K562 (cell line): ENCODE results near the gene RIOX2. TPM values are rescaled to one million over a fixed set of nuclear protein-coding genes. Genes with fewer than 3 reads are reported as not detected.

ENCODE experiments used
- ATAC-seq: fragments of 200-7000 bp; cut with Tn5 transposase; 3 replicates; pipeline ENCODE4 v1.9.1; 2020; ENCODE audit warnings: moderate library complexity
- BruUV-seq: library from RNA; stranded (reverse); fragments of 400-500 nt; replicated peaks from 2 replicates; lab custom pipeline; 2021; lab: Mats Ljungman, UMichigan
- CTCF ChIA-PET: fragments of 300-600 bp; formaldehyde crosslinking; extraction: SDS; loops from one replicate; lab custom pipeline; 2021; ENCODE audit warnings: low intra/inter-chr PET ratio; lab: Yijun Ruan, JAX
- POLR2A ChIA-PET: fragments of 300-600, 350-650 bp; sonication (Branson Sonifier 250); formaldehyde crosslinking; extraction: SDS; loops from one replicate; lab custom pipeline; 2021; ENCODE audit warnings: antibody characterized with exemption, inconsistent platforms; lab: Yijun Ruan, JAX
- DNase-seq, 4 experiments: peaks; one replicate each; pipeline versions ENCODE4 v3.0.0 to v3.0.0-alpha.2; 2011 to 2018; ENCODE audit warnings: low spot score in 3 of 4, mixed read lengths in 3 of 4; ENCODE audit errors: extremely low read depth in 1 of 4
- FAIRE-seq: peaks from 2 replicates; lab custom pipeline; 2011; peaks lifted over from hg19 to GRCh38; lab: Jason Lieb, UNC
- H2AFZ ChIP-seq: 2 replicates; pipeline ENCODE4 v1.6.0; 2011; ENCODE audit warnings: low read depth, low read length, control low read depth, inconsistent platforms
- H3K27ac ChIP-seq: fragments of 200-600 bp; 3 replicates; pipeline ENCODE4 v1.8.0; 2011; ENCODE audit warnings: low read depth, mild to moderate bottlenecking, control low read depth, inconsistent platforms, low read length, moderate library complexity, mixed read lengths; ENCODE audit errors: extremely low read depth
- H3K27me3 ChIP-seq, 2 experiments: fragments of 300-600 bp in 1 of 2; 2 replicates in 1 of 2; 3 replicates in 1 of 2; pipeline versions ENCODE4 v1.6.0 to v1.8.0; 2011; ENCODE audit warnings: inconsistent platforms in 2 of 2, low read length in 2 of 2, mild to moderate bottlenecking in 1 of 2, mixed read lengths in 1 of 2, moderate library complexity in 1 of 2; ENCODE audit not compliant: control insufficient read depth in 2 of 2, insufficient read depth in 2 of 2
- H3K36me3 ChIP-seq: fragments of 300-600 bp; 3 replicates; pipeline ENCODE4 v1.8.0; 2011; ENCODE audit warnings: mild to moderate bottlenecking, low read length, inconsistent platforms; ENCODE audit not compliant: control insufficient read depth, insufficient read depth
- H3K4me1 ChIP-seq, 2 experiments: fragments of 200-600 bp in 1 of 2; replicated peaks in 1 of 2; 2 replicates in 1 of 2; 3 replicates in 1 of 2; pipeline versions ENCODE4 v1.5.1 to v1.8.0; 2011; ENCODE audit warnings: inconsistent platforms in 2 of 2, low read length in 2 of 2, mild to moderate bottlenecking in 1 of 2, mixed read lengths in 1 of 2, moderate library complexity in 1 of 2; ENCODE audit not compliant: control insufficient read depth in 2 of 2, insufficient read depth in 2 of 2
- H3K4me2 ChIP-seq: 2 replicates; pipeline ENCODE4 v1.6.1; 2011; ENCODE audit warnings: low read length, control low read depth, inconsistent platforms, mixed read lengths; ENCODE audit not compliant: insufficient read depth
- H3K4me3 ChIP-seq: fragments of 200-600 bp; sonication (generic), shearing (Covaris generic); 2 replicates; pipeline ENCODE4 v1.5.1; 2016; ENCODE audit warnings: control low read depth, inconsistent platforms
- H3K79me2 ChIP-seq: fragments of 200-600 bp; 3 replicates; pipeline ENCODE4 v1.8.0; 2011; ENCODE audit warnings: low read length, inconsistent platforms; ENCODE audit not compliant: control insufficient read depth, insufficient read depth
- H3K9ac ChIP-seq, 2 experiments: 2 replicates each; pipeline versions ENCODE4 v1.6.0 to v1.6.1; 2011; ENCODE audit warnings: low read depth in 2 of 2, low read length in 2 of 2, control low read depth in 1 of 2, inconsistent platforms in 1 of 2, mild to moderate bottlenecking in 1 of 2, mixed read lengths in 1 of 2; ENCODE audit not compliant: insufficient read depth in 1 of 2
- H3K9me1 ChIP-seq: one replicate; pipeline ENCODE4 v1.6.0; 2011; ENCODE audit warnings: inconsistent platforms, mild to moderate bottlenecking, low read length, moderate library complexity; ENCODE audit not compliant: control insufficient read depth, insufficient read depth
- H3K9me3 ChIP-seq: replicated peaks from 2 replicates; pipeline ENCODE4 v1.5.1; 2011; ENCODE audit warnings: low read depth, low read length, inconsistent platforms; ENCODE audit not compliant: control insufficient read depth, insufficient read depth
- H4K20me1 ChIP-seq: replicated peaks from 2 replicates; pipeline ENCODE4 v1.6.1; 2011; ENCODE audit warnings: low read length, inconsistent platforms, mixed read lengths; ENCODE audit not compliant: control insufficient read depth, insufficient read depth
- CTBP1 ChIP-seq: fragments of 450-650 bp; IDR thresholded peaks from 2 replicates; pipeline ENCODE4 v1.6.1; 2016; ENCODE audit warnings: borderline replicate concordance
- POLR2G ChIP-seq: fragments of 200-400 bp; formaldehyde crosslinking; IDR thresholded peaks from 2 replicates; pipeline ENCODE4 v1.6.1; 2017; ENCODE audit warnings: low read depth, mild to moderate bottlenecking, antibody characterized with exemption, low read length, moderate library complexity
- RBM14 ChIP-seq: fragments of 200-400 bp; formaldehyde crosslinking; IDR thresholded peaks from 2 replicates; pipeline ENCODE4 v1.6.1; 2018; ENCODE audit warnings: low read depth, mild to moderate bottlenecking, low read length, moderate library complexity, borderline replicate concordance; ENCODE audit not compliant: insufficient read depth
- RBM17 ChIP-seq: fragments of 200-400 bp; formaldehyde crosslinking; IDR thresholded peaks from 2 replicates; pipeline ENCODE4 v1.6.1; 2017; ENCODE audit warnings: low read depth, mild to moderate bottlenecking, low read length, borderline replicate concordance
- TCF3 ChIP-seq: sonication (generic); formaldehyde crosslinking; IDR thresholded peaks from 2 replicates; pipeline ENCODE4 v1.4.0; 2020; ENCODE audit warnings: mild to moderate bottlenecking, missing genetic modification reagents
- WGBS: fragments of 100-300 bp; shearing (Covaris generic); methylation state at CpG from one replicate; pipeline ENCODE4 v1.1.6; 2016; ENCODE audit warnings: low coverage, mixed read lengths; ENCODE audit not compliant: insufficient coverage; ENCODE audit errors: missing lambda C conversion rate; 5-methylcytosine and 5-hydroxymethylcytosine counted together
- in situ Hi-C: fragments of 300-500 bp; cut with MboI; formaldehyde crosslinking; loops from 4 replicates; pipeline ENCODE4 v1.15.0; 2018; ENCODE audit warnings: inconsistent platforms, mixed read lengths
- intact Hi-C: fragments of 100-400 bp; cut with micrococcal nuclease; formaldehyde crosslinking; loops from 2 replicates; pipeline ENCODE4 v1.14.2; 2022
- polyA plus RNA-seq, 8 experiments: library from polyadenylated mRNA; depleted of rRNA in 4 of 8; stranded (reverse) in 5 of 8; unstranded in 3 of 8; fragments of >200 nt; fragmentation: Nextera tagmentation in 2 of 8; fragmentation: Illumina TruSeq in 1 of 8; extraction: Ambion mirVana in 2 of 8; extraction: Trizol in 1 of 8; gene quantifications; 2 replicates each; pipeline versions ENCODE4 v1.2.1 to v1.2.3, GENCODE V29; 2011 to 2014; ENCODE audit warnings: inconsistent platforms in 1 of 8, missing spikeins in 1 of 8
- total RNA-seq, 7 experiments: library from RNA; depleted of rRNA in 6 of 7; stranded (reverse); fragments of >200 nt in 6 of 7; fragmentation: Illumina TruSeq in 2 of 7; extraction: Trizol in 2 of 7; gene quantifications; 2 replicates each; pipeline versions ENCODE4 v1.2.1 to v1.2.3, GENCODE V29; 2011 to 2021; ENCODE audit warnings: low replicate concordance in 1 of 7
- TF ChIP-seq, protein P1 (sequence below), 2 experiments: IDR thresholded peaks in 1 of 2; conservative IDR thresholded peaks in 1 of 2; 2 replicates each; pipeline ENCODE4 v1.6.1; 2016; ENCODE audit warnings: low read depth in 2 of 2, mild to moderate bottlenecking in 1 of 2, missing compliant biosample characterization in 1 of 2, missing genetic modification characterization in 1 of 2, moderate library complexity in 1 of 2
- TF ChIP-seq, protein P2 (sequence below): sonication (generic); formaldehyde crosslinking; IDR thresholded peaks from 2 replicates; pipeline ENCODE4 v1.8.0; 2022; ENCODE audit warnings: missing genetic modification reagents, mild to moderate bottlenecking, borderline replicate concordance
- TF ChIP-seq, protein P3 (sequence below): fragments of 450-650 bp; conservative IDR thresholded peaks from 2 replicates; pipeline ENCODE4 v1.6.1; 2016; ENCODE audit warnings: missing genetic modification characterization, low read depth, mild to moderate bottlenecking, missing compliant biosample characterization, moderate library complexity
- TF ChIP-seq, protein P4 (sequence below), 2 experiments: fragments of 450-650 bp in 1 of 2; sonication (generic) in 1 of 2; formaldehyde crosslinking in 1 of 2; IDR thresholded peaks in 1 of 2; conservative IDR thresholded peaks in 1 of 2; 2 replicates each; pipeline versions ENCODE4 v1.6.1 to v1.8.1; 2016 to 2023; ENCODE audit warnings: mild to moderate bottlenecking in 2 of 2, moderate library complexity in 2 of 2, inconsistent platforms in 1 of 2, missing genetic modification reagents in 1 of 2
- TF ChIP-seq, protein P5 (sequence below): fragments of 450-650 bp; IDR thresholded peaks from 2 replicates; pipeline ENCODE4 v1.6.1; 2016; ENCODE audit warnings: antibody characterized with exemption

The RIOX2 gene
- total and polyA plus RNA-seq, 9 of the 15 experiments (the other 6 are each of a cell fraction or from before 2014, with no cell fraction given): 22.2 to 56.0 (median 32.6) TPM

DNA sequence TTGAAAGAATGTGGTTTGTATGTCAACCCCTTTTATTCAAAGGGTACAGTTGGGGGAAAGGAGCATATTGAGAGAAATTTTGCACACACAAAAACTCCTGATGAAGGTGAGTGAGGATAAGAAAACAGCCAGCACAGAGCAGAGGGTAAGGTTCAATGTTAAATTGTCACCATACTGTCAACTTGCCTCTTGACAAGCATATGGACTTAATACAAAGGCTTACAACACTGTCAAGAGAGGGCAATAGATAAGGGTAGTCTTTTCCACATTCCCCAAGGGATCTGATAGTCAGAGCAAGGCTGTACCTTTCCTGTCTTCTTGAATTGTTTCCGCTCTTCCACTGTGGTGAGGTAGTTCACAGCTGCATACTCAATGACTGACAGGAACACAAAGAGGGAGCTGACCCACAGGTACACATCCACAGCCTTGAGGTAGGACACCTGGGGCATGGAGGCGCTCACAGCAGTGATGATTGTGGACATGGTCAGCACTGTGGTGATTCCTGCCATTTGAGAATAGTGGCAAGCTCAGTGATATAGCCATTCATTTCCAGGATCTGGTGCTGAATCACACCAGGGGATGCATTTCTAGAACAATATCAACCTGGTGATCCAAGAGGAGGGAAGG is 20.4 kb upstream of the RIOX2 start:
- BruUV-seq: no TSS peak
- DNase-seq (no peak), ATAC-seq (no peak), FAIRE-seq (no peak)
- H3K27me3 ChIP-seq: no peaks in the 10 kb centered on the region
- ChIA-PET CTCF (no interaction called here), POLR2A (no interaction called here)
- H3K4me3 ChIP-seq: no peak overlapping the region
- H3K9me1 ChIP-seq: no peaks in the 10 kb centered on the region
- no peaks in the 10 kb centered on the region for H4K20me1 ChIP-seq
- TF ChIP-seq, protein P1, sequence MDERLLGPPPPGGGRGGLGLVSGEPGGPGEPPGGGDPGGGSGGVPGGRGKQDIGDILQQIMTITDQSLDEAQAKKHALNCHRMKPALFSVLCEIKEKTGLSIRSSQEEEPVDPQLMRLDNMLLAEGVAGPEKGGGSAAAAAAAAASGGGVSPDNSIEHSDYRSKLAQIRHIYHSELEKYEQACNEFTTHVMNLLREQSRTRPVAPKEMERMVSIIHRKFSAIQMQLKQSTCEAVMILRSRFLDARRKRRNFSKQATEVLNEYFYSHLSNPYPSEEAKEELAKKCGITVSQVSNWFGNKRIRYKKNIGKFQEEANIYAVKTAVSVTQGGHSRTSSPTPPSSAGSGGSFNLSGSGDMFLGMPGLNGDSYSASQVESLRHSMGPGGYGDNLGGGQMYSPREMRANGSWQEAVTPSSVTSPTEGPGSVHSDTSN (CRISPR knock-in tag; IDR thresholded peaks at IDR 0.05; ENCODE audit: low read depth): no peak
- TF ChIP-seq, protein P1 (tag; conservative IDR thresholded peaks at IDR 0.05; ENCODE audit: low read depth): no peak
- TF ChIP-seq, protein P2, sequence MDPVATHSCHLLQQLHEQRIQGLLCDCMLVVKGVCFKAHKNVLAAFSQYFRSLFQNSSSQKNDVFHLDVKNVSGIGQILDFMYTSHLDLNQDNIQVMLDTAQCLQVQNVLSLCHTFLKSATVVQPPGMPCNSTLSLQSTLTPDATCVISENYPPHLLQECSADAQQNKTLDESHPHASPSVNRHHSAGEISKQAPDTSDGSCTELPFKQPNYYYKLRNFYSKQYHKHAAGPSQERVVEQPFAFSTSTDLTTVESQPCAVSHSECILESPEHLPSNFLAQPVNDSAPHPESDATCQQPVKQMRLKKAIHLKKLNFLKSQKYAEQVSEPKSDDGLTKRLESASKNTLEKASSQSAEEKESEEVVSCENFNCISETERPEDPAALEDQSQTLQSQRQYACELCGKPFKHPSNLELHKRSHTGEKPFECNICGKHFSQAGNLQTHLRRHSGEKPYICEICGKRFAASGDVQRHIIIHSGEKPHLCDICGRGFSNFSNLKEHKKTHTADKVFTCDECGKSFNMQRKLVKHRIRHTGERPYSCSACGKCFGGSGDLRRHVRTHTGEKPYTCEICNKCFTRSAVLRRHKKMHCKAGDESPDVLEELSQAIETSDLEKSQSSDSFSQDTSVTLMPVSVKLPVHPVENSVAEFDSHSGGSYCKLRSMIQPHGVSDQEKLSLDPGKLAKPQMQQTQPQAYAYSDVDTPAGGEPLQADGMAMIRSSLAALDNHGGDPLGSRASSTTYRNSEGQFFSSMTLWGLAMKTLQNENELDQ (CRISPR knock-in tag): no peak
- no peak for TF ChIP-seq CTBP1
- no peak for TF ChIP-seq POLR2G
- TF ChIP-seq, protein P3, sequence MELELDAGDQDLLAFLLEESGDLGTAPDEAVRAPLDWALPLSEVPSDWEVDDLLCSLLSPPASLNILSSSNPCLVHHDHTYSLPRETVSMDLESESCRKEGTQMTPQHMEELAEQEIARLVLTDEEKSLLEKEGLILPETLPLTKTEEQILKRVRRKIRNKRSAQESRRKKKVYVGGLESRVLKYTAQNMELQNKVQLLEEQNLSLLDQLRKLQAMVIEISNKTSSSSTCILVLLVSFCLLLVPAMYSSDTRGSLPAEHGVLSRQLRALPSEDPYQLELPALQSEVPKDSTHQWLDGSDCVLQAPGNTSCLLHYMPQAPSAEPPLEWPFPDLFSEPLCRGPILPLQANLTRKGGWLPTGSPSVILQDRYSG: no peak
- TF ChIP-seq, protein P4, sequence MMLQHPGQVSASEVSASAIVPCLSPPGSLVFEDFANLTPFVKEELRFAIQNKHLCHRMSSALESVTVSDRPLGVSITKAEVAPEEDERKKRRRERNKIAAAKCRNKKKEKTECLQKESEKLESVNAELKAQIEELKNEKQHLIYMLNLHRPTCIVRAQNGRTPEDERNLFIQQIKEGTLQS (IDR thresholded peaks at IDR 0.05): no peak
- TF ChIP-seq, protein P4 (CRISPR knock-in tag; conservative IDR thresholded peaks at IDR 0.05): no peak
- no peak for TF ChIP-seq RBM17
- TF ChIP-seq, protein P5, sequence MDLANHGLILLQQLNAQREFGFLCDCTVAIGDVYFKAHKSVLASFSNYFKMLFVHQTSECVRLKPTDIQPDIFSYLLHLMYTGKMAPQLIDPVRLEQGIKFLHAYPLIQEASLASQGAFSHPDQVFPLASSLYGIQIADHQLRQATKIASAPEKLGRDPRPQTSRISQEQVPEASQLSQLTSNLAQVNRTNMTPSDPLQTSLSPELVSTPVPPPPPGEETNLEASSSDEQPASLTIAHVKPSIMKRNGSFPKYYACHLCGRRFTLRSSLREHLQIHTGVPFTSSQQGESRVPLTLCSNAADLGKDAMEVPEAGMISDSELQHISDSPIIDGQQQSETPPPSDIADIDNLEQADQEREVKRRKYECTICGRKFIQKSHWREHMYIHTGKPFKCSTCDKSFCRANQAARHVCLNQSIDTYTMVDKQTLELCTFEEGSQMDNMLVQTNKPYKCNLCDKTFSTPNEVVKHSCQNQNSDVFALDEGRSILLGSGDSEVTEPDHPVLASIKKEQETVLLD: no peak
- TF ChIP-seq TCF3 (CRISPR knock-in tag): no peak
- no peak for TF ChIP-seq RBM14
- H3K4me2 ChIP-seq: no peak overlapping the region
- in situ Hi-C loops (no loop called here), intact Hi-C loops (no loop called here)
- H2AFZ ChIP-seq: no peak overlapping the region
- H3K4me1 ChIP-seq: no peaks in the 10 kb centered on the region
- no peak overlapping the region for H3K9ac ChIP-seq
- no peak overlapping the region for H3K27ac ChIP-seq
- no peaks in the 10 kb centered on the region for H3K79me2 ChIP-seq
- no peaks in the 10 kb centered on the region for H3K36me3 ChIP-seq
- WGBS: 0% methylated on average over 1 of the region's 2 CpGs
- no peaks in the 10 kb centered on the region for H3K9me3 ChIP-seq
